ENCODE measurements around the gene ATG9A. TPM values are rescaled to one million over a fixed set of nuclear protein-coding genes. Genes with fewer than 3 reads are reported as not detected.

ATG9A gene
- total RNA-seq, 1 donor from 2014 or later: 62.4 TPM

DNA sequence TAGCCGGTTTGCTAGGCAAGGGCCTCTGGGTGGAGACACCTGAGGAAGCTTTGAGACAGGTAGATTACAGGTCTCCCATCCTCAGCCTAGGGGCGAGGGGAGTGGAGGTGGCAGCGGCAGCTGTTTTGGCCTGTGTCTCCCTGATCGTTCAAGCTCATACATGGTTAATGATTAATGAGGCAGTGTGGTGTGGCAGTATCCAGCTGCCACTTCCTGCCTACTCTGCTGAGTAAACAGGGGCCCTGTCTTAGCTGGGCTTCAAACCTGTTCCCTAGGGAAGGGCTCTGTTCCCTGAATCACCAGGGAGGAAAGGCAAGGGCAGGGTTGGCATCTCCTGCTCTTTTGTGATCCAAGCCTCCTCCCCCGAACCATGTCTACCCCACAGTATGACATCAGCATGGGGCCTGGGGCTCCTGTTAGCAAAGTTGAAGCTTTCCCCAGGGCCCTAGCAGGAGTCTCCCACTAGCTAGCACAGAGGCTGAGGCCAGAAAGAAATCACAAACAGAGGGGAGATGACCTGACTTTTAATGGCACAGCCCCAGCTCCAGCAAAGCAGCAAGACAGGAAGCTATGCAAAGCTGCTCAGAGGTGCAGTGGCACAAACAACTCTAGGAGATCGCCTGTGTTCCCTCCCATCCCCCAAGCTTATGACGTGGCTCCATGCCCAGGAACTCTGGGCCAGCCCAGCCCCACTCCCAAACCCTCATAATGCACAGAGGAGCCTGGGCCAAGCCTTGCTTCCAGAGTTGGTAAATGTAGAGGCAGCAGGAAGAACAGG lies 20.0 kb upstream of the ATG9A start:
- intact Hi-C loops (cut with DNase I): no loop called here
- Histone ChIP-seq H3K4me1 (peaks cover 88% of the 10 kb centered on the region), H3K9me3 (no peaks in the 10 kb centered on the region), H3K27me3 (no peaks in the 10 kb centered on the region), H3K36me3 (peaks cover 0 to 14% of the 10 kb centered on the region in 2 donors), H3K27ac (peak overlapping the region; percentile 81), H3K4me3 (peak overlapping the region in 1 of 2 donors; percentile 11)
- TF ChIP-seq, protein P1, sequence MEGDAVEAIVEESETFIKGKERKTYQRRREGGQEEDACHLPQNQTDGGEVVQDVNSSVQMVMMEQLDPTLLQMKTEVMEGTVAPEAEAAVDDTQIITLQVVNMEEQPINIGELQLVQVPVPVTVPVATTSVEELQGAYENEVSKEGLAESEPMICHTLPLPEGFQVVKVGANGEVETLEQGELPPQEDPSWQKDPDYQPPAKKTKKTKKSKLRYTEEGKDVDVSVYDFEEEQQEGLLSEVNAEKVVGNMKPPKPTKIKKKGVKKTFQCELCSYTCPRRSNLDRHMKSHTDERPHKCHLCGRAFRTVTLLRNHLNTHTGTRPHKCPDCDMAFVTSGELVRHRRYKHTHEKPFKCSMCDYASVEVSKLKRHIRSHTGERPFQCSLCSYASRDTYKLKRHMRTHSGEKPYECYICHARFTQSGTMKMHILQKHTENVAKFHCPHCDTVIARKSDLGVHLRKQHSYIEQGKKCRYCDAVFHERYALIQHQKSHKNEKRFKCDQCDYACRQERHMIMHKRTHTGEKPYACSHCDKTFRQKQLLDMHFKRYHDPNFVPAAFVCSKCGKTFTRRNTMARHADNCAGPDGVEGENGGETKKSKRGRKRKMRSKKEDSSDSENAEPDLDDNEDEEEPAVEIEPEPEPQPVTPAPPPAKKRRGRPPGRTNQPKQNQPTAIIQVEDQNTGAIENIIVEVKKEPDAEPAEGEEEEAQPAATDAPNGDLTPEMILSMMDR (IDR thresholded peaks at IDR 0.05): no peak
- TF ChIP-seq POLR2AphosphoS5 (IDR thresholded peaks at IDR 0.05; ENCODE audit: insufficient read depth in 1 of 2, low read depth in 1 of 2): peak; percentile 51 to 63
- TF ChIP-seq POLR2A (IDR thresholded peaks at IDR 0.05): no peak
- DNase-seq (ENCODE audit: extremely low spot score in 2 of 2): peak in 1 of 2 donors; percentile 93

DNA sequence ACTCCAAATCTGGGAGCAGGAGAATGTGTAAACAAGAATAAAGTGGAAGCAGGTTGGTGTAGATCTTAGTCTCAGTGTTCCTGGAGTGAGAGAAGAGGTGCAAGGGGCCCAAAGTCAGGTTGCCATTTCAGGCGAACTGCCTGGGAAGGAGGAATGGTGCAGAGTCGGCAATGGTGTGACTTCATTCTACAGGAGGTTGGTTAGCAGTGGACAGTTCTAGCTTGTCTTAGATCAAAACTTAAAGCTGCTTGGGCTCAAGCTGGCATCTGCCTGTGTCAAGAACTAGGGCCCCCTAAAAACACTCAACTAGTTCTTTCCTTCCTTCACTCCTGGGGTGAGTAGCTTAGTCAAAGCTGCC lies 19.4 kb upstream of the ATG9A start:
- Histone ChIP-seq H3K9me3 (no peaks in the 10 kb centered on the region), H3K4me3 (peak overlapping the region in 1 of 2 donors; percentile 11), H3K36me3 (peaks cover 0 to 14% of the 10 kb centered on the region in 2 donors), H3K4me1 (peaks cover 91% of the 10 kb centered on the region), H3K27ac (peak overlapping the region; percentile 81), H3K27me3 (no peaks in the 10 kb centered on the region)
- no peak for TF ChIP-seq POLR2AphosphoS5 (IDR thresholded peaks at IDR 0.05; ENCODE audit: insufficient read depth in 1 of 2, low read depth in 1 of 2)
- TF ChIP-seq, protein P1 (IDR thresholded peaks at IDR 0.05): no peak
- TF ChIP-seq POLR2A (IDR thresholded peaks at IDR 0.05): no peak
- no peak for DNase-seq (ENCODE audit: extremely low spot score in 2 of 2)
- intact Hi-C loops (cut with DNase I): no loop called here

DNA sequence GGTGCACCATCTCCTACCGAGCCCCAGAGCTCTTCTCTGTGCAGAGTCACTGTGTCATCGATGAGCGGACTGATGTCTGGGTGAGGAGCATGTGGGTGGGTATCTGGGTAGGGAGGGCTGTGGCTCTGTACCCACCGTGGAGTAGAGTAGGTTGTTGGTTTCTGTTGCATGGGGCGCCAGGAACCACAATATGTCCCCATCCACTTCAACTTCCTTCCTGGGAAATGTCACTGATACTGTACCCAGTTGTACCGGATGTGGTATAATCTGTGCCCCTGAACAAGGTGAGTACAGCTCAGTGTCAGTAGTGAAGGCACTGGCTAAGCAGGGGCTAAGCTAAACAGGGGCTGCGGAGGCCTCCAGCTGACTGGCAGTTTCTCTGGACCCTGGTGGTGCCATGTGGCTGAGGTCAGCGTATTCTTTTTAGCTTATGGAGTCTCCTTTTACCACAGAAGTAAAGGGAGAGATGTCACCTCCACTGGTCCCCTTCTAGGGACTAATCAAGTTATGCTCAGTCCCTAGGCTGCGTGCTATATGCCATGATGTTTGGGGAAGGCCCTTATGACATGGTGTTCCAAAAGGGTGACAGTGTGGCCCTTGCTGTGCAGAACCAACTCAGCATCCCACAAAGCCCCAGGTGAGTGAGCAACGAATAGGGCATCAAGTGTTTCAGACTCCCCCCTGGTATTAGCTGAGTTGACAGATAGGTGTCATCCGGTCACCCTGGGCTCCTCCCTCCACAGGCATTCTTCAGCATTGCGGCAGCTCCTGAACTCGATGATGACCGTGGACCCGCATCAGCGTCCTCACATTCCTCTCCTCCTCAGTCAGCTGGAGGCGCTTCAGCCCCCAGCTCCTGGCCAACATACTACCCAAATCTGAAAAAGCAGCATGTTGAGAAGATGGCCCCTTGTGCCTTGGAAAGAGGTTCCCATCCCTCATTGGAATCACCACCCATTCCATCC lies 18.5 kb upstream of the ATG9A start:
- Histone ChIP-seq H3K27me3 (no peaks in the 10 kb centered on the region), H3K36me3 (peaks cover 0 to 14% of the 10 kb centered on the region in 2 donors), H3K4me3 (no peak overlapping the region), H3K27ac (peak overlapping the region; percentile 81), H3K9me3 (no peaks in the 10 kb centered on the region), H3K4me1 (peaks cover 86% of the 10 kb centered on the region)
- intact Hi-C loops (cut with DNase I): no loop called here
- DNase-seq (ENCODE audit: extremely low spot score in 2 of 2): no peak
- TF ChIP-seq, protein P1 (IDR thresholded peaks at IDR 0.05): no peak
- TF ChIP-seq POLR2A (IDR thresholded peaks at IDR 0.05): no peak
- TF ChIP-seq POLR2AphosphoS5 (IDR thresholded peaks at IDR 0.05; ENCODE audit: insufficient read depth in 1 of 2, low read depth in 1 of 2): no peak

DNA sequence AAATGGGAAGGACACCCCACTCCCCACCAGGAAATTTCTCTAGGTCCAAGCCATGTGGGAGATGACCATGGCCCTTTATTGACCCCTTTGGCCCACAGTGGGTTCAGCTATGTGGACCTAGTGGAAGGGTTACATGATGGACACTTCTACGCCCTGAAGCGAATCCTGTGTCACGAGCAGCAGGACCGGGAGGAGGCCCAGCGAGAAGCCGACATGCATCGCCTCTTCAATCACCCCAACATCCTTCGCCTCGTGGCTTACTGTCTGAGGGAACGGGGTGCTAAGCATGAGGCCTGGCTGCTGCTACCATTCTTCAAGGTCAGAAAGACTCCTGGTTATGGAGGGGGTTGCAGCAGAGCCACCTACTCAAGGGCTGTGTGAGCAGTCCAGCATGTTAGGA lies 17.1 kb upstream of the ATG9A start:
- TF ChIP-seq POLR2AphosphoS5 (IDR thresholded peaks at IDR 0.05; ENCODE audit: insufficient read depth in 1 of 2, low read depth in 1 of 2) (no peak), POLR2A (IDR thresholded peaks at IDR 0.05) (no peak)
- TF ChIP-seq, protein P1 (IDR thresholded peaks at IDR 0.05): no peak
- peaks cover 72% of the 10 kb centered on the region for H3K4me1 ChIP-seq

More for the DNA sequence above, 17.1 kb upstream of the ATG9A start:
- Histone ChIP-seq H3K27me3 (no peaks in the 10 kb centered on the region), H3K27ac (peak overlapping the region; percentile 94), H3K9me3 (no peaks in the 10 kb centered on the region), H3K4me3 (no peak overlapping the region), H3K36me3 (peaks cover 0 to 14% of the 10 kb centered on the region in 2 donors)
- intact Hi-C loops (cut with DNase I): no loop called here
- peak in 1 of 2 donors; percentile 83 for DNase-seq (ENCODE audit: extremely low spot score in 2 of 2)

All from vagina (tissue), 2 donors.